ENCODE measurements around the gene ST3GAL2. TPM values are rescaled to one million over a fixed set of nuclear protein-coding genes. Genes with fewer than 3 reads are reported as not detected.

ST3GAL2 gene
- total RNA-seq, 1 experiment from 2014 or later: 49.4 TPM

GRCh38 chr16:70331091-70331490 lies 107.8 kb downstream of the ST3GAL2 start:
- ATAC-seq: no peak
- H3K4me1 Mint-ChIP-seq: no peaks in the 10 kb centered on the region
- POLR2A ChIA-PET: no interaction called here
- no peak for DNase-seq (ENCODE audit: low spot score)
- H3K36me3 Mint-ChIP-seq: peaks cover 33% of the 10 kb centered on the region
- H3K4me3 Mint-ChIP-seq: no peak overlapping the region
- TF ChIP-seq ARID4B (CRISPR knock-in tag; IDR thresholded peaks at IDR 0.05; ENCODE audit: borderline replicate concordance): no peak
- TF ChIP-seq TEAD4 (CRISPR knock-in tag; IDR thresholded peaks at IDR 0.05): no peak
- no peak for TF ChIP-seq NFYB (CRISPR knock-in tag; conservative IDR thresholded peaks at IDR 0.05; ENCODE audit: low read depth)
- TF ChIP-seq, protein P1, sequence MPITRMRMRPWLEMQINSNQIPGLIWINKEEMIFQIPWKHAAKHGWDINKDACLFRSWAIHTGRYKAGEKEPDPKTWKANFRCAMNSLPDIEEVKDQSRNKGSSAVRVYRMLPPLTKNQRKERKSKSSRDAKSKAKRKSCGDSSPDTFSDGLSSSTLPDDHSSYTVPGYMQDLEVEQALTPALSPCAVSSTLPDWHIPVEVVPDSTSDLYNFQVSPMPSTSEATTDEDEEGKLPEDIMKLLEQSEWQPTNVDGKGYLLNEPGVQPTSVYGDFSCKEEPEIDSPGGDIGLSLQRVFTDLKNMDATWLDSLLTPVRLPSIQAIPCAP (CRISPR knock-in tag; IDR thresholded peaks at IDR 0.05): no peak
- no peak for TF ChIP-seq ZBTB21 (CRISPR knock-in tag; IDR thresholded peaks at IDR 0.05; ENCODE audit: borderline replicate concordance)
- no peak for TF ChIP-seq USF1 (CRISPR knock-in tag; IDR thresholded peaks at IDR 0.05)
- TF ChIP-seq, protein P2, sequence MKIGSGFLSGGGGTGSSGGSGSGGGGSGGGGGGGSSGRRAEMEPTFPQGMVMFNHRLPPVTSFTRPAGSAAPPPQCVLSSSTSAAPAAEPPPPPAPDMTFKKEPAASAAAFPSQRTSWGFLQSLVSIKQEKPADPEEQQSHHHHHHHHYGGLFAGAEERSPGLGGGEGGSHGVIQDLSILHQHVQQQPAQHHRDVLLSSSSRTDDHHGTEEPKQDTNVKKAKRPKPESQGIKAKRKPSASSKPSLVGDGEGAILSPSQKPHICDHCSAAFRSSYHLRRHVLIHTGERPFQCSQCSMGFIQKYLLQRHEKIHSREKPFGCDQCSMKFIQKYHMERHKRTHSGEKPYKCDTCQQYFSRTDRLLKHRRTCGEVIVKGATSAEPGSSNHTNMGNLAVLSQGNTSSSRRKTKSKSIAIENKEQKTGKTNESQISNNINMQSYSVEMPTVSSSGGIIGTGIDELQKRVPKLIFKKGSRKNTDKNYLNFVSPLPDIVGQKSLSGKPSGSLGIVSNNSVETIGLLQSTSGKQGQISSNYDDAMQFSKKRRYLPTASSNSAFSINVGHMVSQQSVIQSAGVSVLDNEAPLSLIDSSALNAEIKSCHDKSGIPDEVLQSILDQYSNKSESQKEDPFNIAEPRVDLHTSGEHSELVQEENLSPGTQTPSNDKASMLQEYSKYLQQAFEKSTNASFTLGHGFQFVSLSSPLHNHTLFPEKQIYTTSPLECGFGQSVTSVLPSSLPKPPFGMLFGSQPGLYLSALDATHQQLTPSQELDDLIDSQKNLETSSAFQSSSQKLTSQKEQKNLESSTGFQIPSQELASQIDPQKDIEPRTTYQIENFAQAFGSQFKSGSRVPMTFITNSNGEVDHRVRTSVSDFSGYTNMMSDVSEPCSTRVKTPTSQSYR (CRISPR knock-in tag; IDR thresholded peaks at IDR 0.05): no peak
- no peak for TF ChIP-seq PRDM15 (CRISPR knock-in tag; IDR thresholded peaks at IDR 0.05)
- no peak for TF ChIP-seq RORB (CRISPR knock-in tag; IDR thresholded peaks at IDR 0.05)
- TF ChIP-seq, protein P3, sequence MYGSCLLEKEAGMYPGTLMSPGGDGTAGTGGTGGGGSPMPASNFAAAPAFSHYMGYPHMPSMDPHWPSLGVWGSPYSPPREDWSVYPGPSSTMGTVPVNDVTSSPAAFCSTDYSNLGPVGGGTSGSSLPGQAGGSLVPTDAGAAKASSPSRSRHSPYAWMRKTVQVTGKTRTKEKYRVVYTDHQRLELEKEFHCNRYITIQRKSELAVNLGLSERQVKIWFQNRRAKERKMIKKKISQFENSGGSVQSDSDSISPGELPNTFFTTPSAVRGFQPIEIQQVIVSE (CRISPR knock-in tag; IDR thresholded peaks at IDR 0.05; ENCODE audit: borderline replicate concordance): no peak
- TF ChIP-seq, protein P4, sequence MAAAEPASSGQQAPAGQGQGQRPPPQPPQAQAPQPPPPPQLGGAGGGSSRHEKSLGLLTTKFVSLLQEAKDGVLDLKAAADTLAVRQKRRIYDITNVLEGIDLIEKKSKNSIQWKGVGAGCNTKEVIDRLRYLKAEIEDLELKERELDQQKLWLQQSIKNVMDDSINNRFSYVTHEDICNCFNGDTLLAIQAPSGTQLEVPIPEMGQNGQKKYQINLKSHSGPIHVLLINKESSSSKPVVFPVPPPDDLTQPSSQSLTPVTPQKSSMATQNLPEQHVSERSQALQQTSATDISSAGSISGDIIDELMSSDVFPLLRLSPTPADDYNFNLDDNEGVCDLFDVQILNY (CRISPR knock-in tag; IDR thresholded peaks at IDR 0.05): no peak
- H3K9me3 Mint-ChIP-seq: no peaks in the 10 kb centered on the region
- H3K27ac Mint-ChIP-seq: no peak overlapping the region
- no peaks in the 10 kb centered on the region for H3K27me3 Mint-ChIP-seq (ENCODE audit: low read depth)
- CTCF ChIA-PET: interaction anchor here (0.9 to 2.1 kb wide), 7 partner anchors 9 to 140 kb away, joined by 3 to 14 read pairs (median 4); partner anchors contain the start of gene DDX19A

Other genes with a start within 250 kb of the ST3GAL2 start
- gene EXOSC6, start 187.2 kb downstream of the ST3GAL2 start, total RNA-seq (2021): 26.0 to 27.6 TPM (median 27.3 TPM) in 3 replicates
- 174 to 214 TPM (median 174 TPM) in 3 replicates for gene AARS1, start 149.6 kb downstream of the ST3GAL2 start, total RNA-seq (2021)
- 34.3 to 38.4 TPM (median 36.1 TPM) in 3 replicates for gene DDX19B, start 139.9 kb downstream of the ST3GAL2 start, total RNA-seq (2021)
- gene DDX19A, start 92.2 kb downstream of the ST3GAL2 start, total RNA-seq (2021): 42.0 to 47.0 TPM (median 43.7 TPM) in 3 replicates
- gene FCSK, start 15.5 kb upstream of the ST3GAL2 start, total RNA-seq (2021): 7.0 to 10.6 TPM (median 8.6 TPM) in 3 replicates
- 56.6 to 65.6 TPM (median 61.8 TPM) in 3 replicates for gene COG4, start 84.5 kb upstream of the ST3GAL2 start, total RNA-seq (2021)
- gene SF3B3, start 84.7 kb upstream of the ST3GAL2 start, total RNA-seq (2021): 423 to 475 TPM (median 430 TPM) in 3 replicates
- 6.0 to 8.8 TPM (median 7.5 TPM) in 3 replicates for gene IL34, start 207.5 kb upstream of the ST3GAL2 start, total RNA-seq (2021)
- 28.3 to 34.9 TPM (median 31.2 TPM) in 3 replicates for gene MTSS2, start 247.0 kb upstream of the ST3GAL2 start, total RNA-seq (2021)

All from WTC11 (cell line).